Gastroesophageal sphincter (tissue), 4 donors: ENCODE measurements around the gene GRM7. TPM values are rescaled to one million over a fixed set of nuclear protein-coding genes. Genes with fewer than 3 reads are reported as not detected.

Experiments
- ATAC-seq: fragments of 150-250 bp; one replicate; pipeline ENCODE4 v1.9.1; 2016; ENCODE audit warnings: mild to moderate bottlenecking, moderate library complexity
- H3K27ac ChIP-seq, 4 donors: fragments of 200-600 bp; sonication (generic) in 3 of 4; 1 replicate in 3 of 4; 2 replicates in 1 of 4; pipeline ENCODE4 v1.5.1; 2016 to 2019
- H3K27me3 ChIP-seq: fragments of 200-600 bp; sonication (generic); one replicate; pipeline ENCODE4 v1.5.1; 2019
- H3K36me3 ChIP-seq, 2 donors: fragments of 200-600 bp; sonication (generic); one replicate each; pipeline ENCODE4 v1.5.1; 2019; ENCODE audit warnings: control low read depth in 1 of 2
- H3K4me1 ChIP-seq, 3 donors: fragments of 200-600 bp; sonication (generic); 1 replicate in 2 of 3; 2 replicates in 1 of 3; pipeline ENCODE4 v1.5.1; 2016 to 2019; ENCODE audit warnings: control low read depth in 2 of 3
- H3K4me3 ChIP-seq, 2 donors: fragments of 200-600 bp; sonication (generic); one replicate each; pipeline ENCODE4 v1.5.1; 2019; ENCODE audit warnings: mild to moderate bottlenecking in 1 of 2, moderate library complexity in 1 of 2
- H3K9me3 ChIP-seq, 3 donors: fragments of 200-600 bp; sonication (generic); one replicate each; pipeline ENCODE4 v1.5.1; 2017 to 2019; ENCODE audit warnings: control low read depth in 2 of 3
- EP300 ChIP-seq: sonication (generic); formaldehyde crosslinking; IDR thresholded peaks from one replicate; pipeline ENCODE4 v1.6.1; 2017; ENCODE audit warnings: antibody characterized with exemption, mild to moderate bottlenecking
- POLR2A ChIP-seq, 2 donors: fragments of 450-650 bp; IDR thresholded peaks; one replicate each; pipeline ENCODE4 v1.6.1; 2017; ENCODE audit warnings: antibody characterized with exemption in 2 of 2, mild to moderate bottlenecking in 2 of 2, moderate library complexity in 1 of 2
- POLR2AphosphoS5 ChIP-seq: sonication (generic); formaldehyde crosslinking; IDR thresholded peaks from one replicate; pipeline ENCODE4 v1.6.1; 2017; ENCODE audit warnings: antibody characterized with exemption
- WGBS, 2 donors: methylation state at CpG; one replicate each; pipeline ENCODE4 v1.1.5; 2018; ENCODE audit warnings: low coverage in 1 of 2; 5-methylcytosine and 5-hydroxymethylcytosine counted together
- total RNA-seq, 4 donors: library from RNA; depleted of rRNA; stranded (reverse); fragments of >200 nt; gene quantifications; one replicate each; pipeline ENCODE4 v1.1.0, GENCODE V29; 2016
- TF ChIP-seq, protein P1 (sequence below), 4 experiments: fragments of 200-600 bp in 2 of 4; fragments of 450-650 bp in 2 of 4; sonication (generic) in 1 of 4; IDR thresholded peaks; one replicate each; pipeline ENCODE4 v1.5.1; 2017 to 2019; ENCODE audit warnings: antibody characterized with exemption in 4 of 4, mild to moderate bottlenecking in 2 of 4, moderate library complexity in 2 of 4

Gene GRM7
- total RNA-seq, 4 donors from 2014 or later = 0.40 to 7.6 TPM; not detected in 2

DNA sequence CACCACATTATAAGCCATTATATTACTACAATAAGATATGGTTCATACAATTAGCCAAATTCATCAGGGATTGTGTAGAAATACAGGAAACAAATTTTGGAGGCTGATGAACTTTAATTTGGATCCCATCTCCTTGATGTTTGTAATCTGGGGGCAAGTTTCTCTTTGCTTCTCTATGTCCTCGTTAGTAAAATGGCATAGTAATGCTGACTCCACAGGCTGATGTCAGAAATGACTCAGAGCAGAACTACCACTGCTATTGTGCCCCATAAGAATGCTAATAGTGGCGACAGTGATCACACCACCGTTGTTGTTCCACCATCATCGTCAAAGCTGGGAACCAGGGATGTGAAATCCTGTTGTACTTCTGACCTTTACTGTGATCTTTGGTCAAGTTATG, 918.4 kb downstream of the GRM7 start:
- no peak overlapping the region for H3K4me3 ChIP-seq
- no peaks in the 10 kb centered on the region for H3K9me3 ChIP-seq
- TF ChIP-seq, protein P1, sequence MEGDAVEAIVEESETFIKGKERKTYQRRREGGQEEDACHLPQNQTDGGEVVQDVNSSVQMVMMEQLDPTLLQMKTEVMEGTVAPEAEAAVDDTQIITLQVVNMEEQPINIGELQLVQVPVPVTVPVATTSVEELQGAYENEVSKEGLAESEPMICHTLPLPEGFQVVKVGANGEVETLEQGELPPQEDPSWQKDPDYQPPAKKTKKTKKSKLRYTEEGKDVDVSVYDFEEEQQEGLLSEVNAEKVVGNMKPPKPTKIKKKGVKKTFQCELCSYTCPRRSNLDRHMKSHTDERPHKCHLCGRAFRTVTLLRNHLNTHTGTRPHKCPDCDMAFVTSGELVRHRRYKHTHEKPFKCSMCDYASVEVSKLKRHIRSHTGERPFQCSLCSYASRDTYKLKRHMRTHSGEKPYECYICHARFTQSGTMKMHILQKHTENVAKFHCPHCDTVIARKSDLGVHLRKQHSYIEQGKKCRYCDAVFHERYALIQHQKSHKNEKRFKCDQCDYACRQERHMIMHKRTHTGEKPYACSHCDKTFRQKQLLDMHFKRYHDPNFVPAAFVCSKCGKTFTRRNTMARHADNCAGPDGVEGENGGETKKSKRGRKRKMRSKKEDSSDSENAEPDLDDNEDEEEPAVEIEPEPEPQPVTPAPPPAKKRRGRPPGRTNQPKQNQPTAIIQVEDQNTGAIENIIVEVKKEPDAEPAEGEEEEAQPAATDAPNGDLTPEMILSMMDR (IDR thresholded peaks at IDR 0.05) = no peak
- TF ChIP-seq POLR2A (IDR thresholded peaks at IDR 0.05) = no peak
- H3K27ac ChIP-seq = no peak overlapping the region
- WGBS, 2 donors = 56 to 73% methylated on average over 1 to 4 of the region's 4 CpGs
- no peaks in the 10 kb centered on the region for H3K27me3 ChIP-seq
- ATAC-seq = no peak
- H3K4me1 ChIP-seq = no peaks in the 10 kb centered on the region
- no peaks in the 10 kb centered on the region for H3K36me3 ChIP-seq

DNA sequence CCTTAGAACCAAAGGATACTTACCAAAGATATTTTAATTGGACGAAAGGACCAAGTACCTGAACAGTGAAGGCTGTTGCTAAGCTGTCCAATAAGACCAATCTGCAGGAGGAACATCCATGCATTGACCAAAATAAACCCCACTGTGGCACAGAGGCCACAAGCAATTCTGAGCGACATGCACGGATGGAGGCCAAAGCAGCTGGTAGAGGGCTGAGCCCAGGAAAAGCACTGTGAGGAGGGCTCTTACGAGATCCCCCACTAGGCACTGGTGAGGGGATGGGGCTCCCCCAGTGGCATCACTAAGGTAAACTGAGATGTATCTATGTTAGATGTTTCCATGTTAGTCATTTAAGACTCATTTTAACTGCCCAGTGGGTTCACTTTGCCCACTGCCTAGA, 920.5 kb downstream of the GRM7 start:
- TF ChIP-seq POLR2AphosphoS5 = no peak
- TF ChIP-seq, protein P1 (IDR thresholded peaks at IDR 0.05) = no peak
- TF ChIP-seq EP300 = no peak
- TF ChIP-seq POLR2A (IDR thresholded peaks at IDR 0.05) = no peak
- H3K4me1 ChIP-seq = no peaks in the 10 kb centered on the region
- no peaks in the 10 kb centered on the region for H3K27me3 ChIP-seq
- H3K27ac ChIP-seq = no peak overlapping the region
- no peak overlapping the region for H3K4me3 ChIP-seq
- WGBS, 2 donors = 0 to 91% methylated on average over 1 to 4 of the region's 4 CpGs
- H3K9me3 ChIP-seq = no peaks in the 10 kb centered on the region
- H3K36me3 ChIP-seq = no peaks in the 10 kb centered on the region
- no peak for ATAC-seq

DNA sequence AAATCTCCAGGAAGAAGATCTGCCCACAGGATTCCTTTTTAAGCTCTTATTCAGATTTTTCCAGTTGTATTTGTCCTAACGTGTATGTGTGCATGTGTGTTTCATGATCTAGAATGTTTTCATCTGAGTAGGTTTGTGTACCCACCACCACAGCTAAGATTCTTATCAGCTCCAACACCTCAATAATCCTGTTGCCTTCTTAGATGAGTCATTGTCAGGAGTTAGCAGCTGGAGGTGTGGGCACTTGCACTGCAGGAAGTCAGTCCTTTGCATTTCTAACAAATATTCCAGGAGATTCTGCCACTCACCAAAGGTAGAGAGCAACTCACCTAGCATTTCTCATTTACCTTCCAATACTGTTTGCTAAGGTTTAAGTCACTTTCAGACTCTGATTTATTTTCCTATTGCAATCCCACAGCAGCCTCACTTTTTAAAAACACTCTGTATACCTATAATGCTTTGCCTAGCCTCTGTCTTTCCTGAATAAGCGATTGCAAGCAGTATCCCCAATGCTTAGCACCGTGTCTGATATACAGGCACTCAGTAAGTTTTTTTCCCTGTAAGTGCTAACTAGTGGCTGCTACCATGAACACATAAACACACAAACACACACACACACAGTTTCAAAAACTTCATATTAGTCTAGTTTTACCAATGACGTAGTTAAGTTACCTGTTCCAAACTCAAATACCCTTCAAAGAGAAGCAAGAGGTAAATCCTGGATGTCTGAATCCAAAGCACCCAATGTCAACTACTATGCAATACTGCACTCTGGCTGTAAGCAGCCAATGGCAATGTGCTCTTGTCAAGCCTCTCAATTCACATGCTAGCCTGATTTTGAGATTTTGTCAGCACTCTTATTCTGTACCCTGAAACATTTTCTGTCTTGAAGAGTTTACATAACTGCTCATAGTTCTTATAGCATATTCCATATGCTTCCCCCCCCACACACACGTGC, 927.2 kb downstream of the GRM7 start:
- Histone ChIP-seq H3K36me3 (no peaks in the 10 kb centered on the region), H3K27ac (no peak overlapping the region), H3K27me3 (no peaks in the 10 kb centered on the region), H3K4me3 (no peak overlapping the region), H3K4me1 (no peaks in the 10 kb centered on the region), H3K9me3 (no peaks in the 10 kb centered on the region)
- WGBS, 2 donors = 64 to 77% methylated on average over 5 of the region's 5 CpGs
- TF ChIP-seq POLR2AphosphoS5 (no peak), POLR2A (IDR thresholded peaks at IDR 0.05) (no peak), EP300 (no peak)
- TF ChIP-seq, protein P1 (IDR thresholded peaks at IDR 0.05) = no peak
- no peak for ATAC-seq

DNA sequence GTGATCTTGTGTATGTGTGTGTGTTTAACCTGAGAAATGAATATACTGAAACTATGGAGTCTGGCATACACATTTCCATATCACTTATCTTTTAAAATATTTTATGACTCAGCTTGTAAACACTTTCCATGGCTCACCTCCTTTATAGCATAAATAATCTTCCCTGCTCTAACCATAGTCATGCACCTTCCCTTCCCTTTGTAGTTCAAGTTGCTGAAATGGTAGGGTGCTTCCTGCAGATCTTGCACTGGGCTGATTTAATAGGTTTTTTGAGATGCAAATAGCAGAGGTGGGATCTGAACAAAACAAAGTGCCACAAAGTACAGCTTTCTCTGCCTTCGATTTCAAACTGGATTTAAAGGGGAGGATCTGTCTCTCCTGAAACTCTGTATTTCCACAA, 928.0 kb downstream of the GRM7 start:
- no peak overlapping the region for H3K27ac ChIP-seq
- H3K4me1 ChIP-seq = no peaks in the 10 kb centered on the region
- TF ChIP-seq, protein P1 (IDR thresholded peaks at IDR 0.05) = no peak
- TF ChIP-seq POLR2AphosphoS5 (no peak), EP300 (no peak), POLR2A (IDR thresholded peaks at IDR 0.05) (no peak)
- no peak overlapping the region for H3K4me3 ChIP-seq
- no peak for ATAC-seq
- WGBS, 2 donors = 100% methylated on average over 1 of the region's 1 CpG
- no peaks in the 10 kb centered on the region for H3K27me3 ChIP-seq
- no peaks in the 10 kb centered on the region for H3K36me3 ChIP-seq
- no peaks in the 10 kb centered on the region for H3K9me3 ChIP-seq

DNA sequence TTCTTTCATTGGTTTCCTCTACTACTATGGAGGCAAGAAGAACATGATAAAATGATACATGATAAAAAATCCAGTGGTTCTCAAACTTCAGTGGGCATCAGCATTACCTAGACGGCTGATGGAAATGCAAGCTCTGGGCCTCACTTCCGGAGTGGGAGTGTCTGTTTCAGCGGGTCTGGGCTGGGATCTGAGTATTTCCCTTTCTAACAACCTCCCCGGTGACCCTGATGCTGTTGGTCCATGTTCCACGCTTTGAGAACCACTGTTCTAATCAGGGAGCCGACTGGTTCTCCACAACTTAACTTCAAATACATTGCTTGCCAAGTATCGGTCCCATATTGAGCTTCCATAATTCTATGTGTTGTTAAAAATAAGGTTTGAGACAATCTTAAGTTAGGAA, 928.4 kb downstream of the GRM7 start:
- H3K27me3 ChIP-seq = no peaks in the 10 kb centered on the region
- no peak overlapping the region for H3K27ac ChIP-seq
- TF ChIP-seq, protein P1 (IDR thresholded peaks at IDR 0.05) = no peak
- no peak for TF ChIP-seq EP300
- TF ChIP-seq POLR2A (IDR thresholded peaks at IDR 0.05) = no peak
- no peak for TF ChIP-seq POLR2AphosphoS5
- H3K36me3 ChIP-seq = no peaks in the 10 kb centered on the region
- no peak for ATAC-seq
- no peaks in the 10 kb centered on the region for H3K4me1 ChIP-seq
- 82 to 89% methylated on average over 3 to 7 of the region's 7 CpGs for WGBS, 2 donors
- H3K4me3 ChIP-seq = no peak overlapping the region
- no peaks in the 10 kb centered on the region for H3K9me3 ChIP-seq
